GM18505 (cell line): ENCODE results near the gene NLRP13.

Source experiments
- ATAC-seq: cut with Tn5 transposase; IDR thresholded peaks from one replicate; pipeline ENCODE4 v1.9.1; 2021; ENCODE audit not compliant: unreplicated experiment
- POLR2A ChIP-seq: IDR thresholded peaks from 4 replicates; pipeline ENCODE4 v1.6.1; 2011; ENCODE audit warnings: borderline replicate concordance; ENCODE audit not compliant: insufficient read depth, insufficient read length; ENCODE audit errors: extremely low read depth

Gene NLRP13

GRCh38 chr19:55866521-55866920 lies 65.6 kb downstream of the NLRP13 start:
- no peak for TF ChIP-seq POLR2A
- ATAC-seq: no peak

GRCh38 chr19:55858969-55859368 lies 73.2 kb downstream of the NLRP13 start:
- ATAC-seq: no peak
- no peak for TF ChIP-seq POLR2A

- ATAC-seq: no peak
- TF ChIP-seq POLR2A: no peak
These were observed 73.7 kb downstream of the NLRP13 start for GRCh38 chr19:55858401-55858800.

DNA sequence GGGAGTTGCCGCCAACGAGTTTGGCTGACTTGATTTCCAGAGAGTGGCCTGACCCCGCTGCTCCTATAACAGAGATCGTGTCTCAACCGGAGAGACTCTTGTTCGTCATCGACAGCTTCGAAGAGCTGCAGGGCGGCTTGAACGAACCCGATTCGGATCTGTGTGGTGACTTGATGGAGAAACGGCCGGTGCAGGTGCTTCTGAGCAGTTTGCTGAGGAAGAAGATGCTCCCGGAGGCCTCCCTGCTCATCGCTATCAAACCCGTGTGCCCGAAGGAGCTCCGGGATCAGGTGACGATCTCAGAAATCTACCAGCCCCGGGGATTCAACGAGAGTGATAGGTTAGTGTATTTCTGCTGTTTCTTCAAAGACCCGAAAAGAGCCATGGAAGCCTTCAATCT lies 74.2 kb downstream of the NLRP13 start:
- TF ChIP-seq POLR2A: no peak

DNA sequence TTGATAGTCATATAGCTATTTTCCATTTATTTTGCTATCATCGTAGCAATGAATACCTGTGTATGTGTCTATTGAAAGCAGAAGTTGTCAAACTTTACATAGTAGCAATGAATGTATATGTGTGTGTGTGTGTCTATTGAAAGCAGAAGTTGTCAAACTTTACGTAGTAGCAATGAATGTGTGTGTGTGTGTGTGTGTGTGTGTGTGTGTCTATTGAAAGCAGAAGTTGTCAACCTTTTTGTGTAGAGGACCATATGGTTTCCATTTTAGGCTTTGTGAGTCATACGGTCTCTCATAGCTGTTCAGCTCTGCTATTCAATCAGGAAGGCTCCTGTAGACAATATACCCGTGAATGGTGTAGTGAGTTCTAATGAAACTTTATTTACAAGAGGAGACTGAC lies 75.0 kb downstream of the NLRP13 start:
- TF ChIP-seq POLR2A: no peak
- ATAC-seq: no peak

More for the DNA sequence above, 74.2 kb downstream of the NLRP13 start:
- no peak for ATAC-seq

GRCh38 chr19:55855160-55855559 lies 77.0 kb downstream of the NLRP13 start:
- no peak for ATAC-seq
- no peak for TF ChIP-seq POLR2A
